Calu3 (cell line): ENCODE results near the gene TENT5C. TPM values are rescaled to one million over a fixed set of nuclear protein-coding genes. Genes with fewer than 3 reads are reported as not detected.

Experiments
- BruUV-seq: library from RNA; stranded (reverse); fragments of 400-500 nt; replicated peaks from 2 replicates; lab custom pipeline; 2021; lab: Mats Ljungman, UMichigan
- CTCF ChIA-PET: fragments of 300-600 bp; sonication (Branson Sonifier 250); formaldehyde crosslinking; loops from one replicate; lab custom pipeline; 2022; ENCODE audit warnings: antibody characterized with exemption; lab: Charles Lee
- DNase-seq: peaks from one replicate; pipeline ENCODE4 v3.0.0; 2022
- H3K27ac Mint-ChIP-seq: one replicate; pipeline ENCODE4 v1.8.0; 2022; ENCODE audit warnings: mixed read lengths; ENCODE audit not compliant: unreplicated experiment
- H3K27me3 Mint-ChIP-seq: one replicate; pipeline ENCODE4 v1.8.0; 2022; ENCODE audit warnings: mixed read lengths; ENCODE audit not compliant: unreplicated experiment
- H3K36me3 Mint-ChIP-seq: one replicate; pipeline ENCODE4 v1.8.0; 2022; ENCODE audit warnings: mild to moderate bottlenecking, moderate library complexity, mixed read lengths; ENCODE audit not compliant: insufficient read depth, unreplicated experiment
- H3K4me1 Mint-ChIP-seq: one replicate; pipeline ENCODE4 v1.8.0; 2022; ENCODE audit warnings: mild to moderate bottlenecking, low read depth, mixed read lengths; ENCODE audit not compliant: unreplicated experiment
- H3K4me3 Mint-ChIP-seq: one replicate; pipeline ENCODE4 v1.8.0; 2022; ENCODE audit warnings: mild to moderate bottlenecking, low read depth, moderate library complexity, mixed read lengths; ENCODE audit not compliant: unreplicated experiment
- H3K9me3 Mint-ChIP-seq: one replicate; pipeline ENCODE4 v1.8.0; 2022; ENCODE audit warnings: low read depth, mixed read lengths; ENCODE audit not compliant: unreplicated experiment
- intact Hi-C: fragments of 100-400 bp; cut with micrococcal nuclease; formaldehyde crosslinking; loops from one replicate; pipeline ENCODE4 v1.10.0; 2022; ENCODE audit not compliant: unreplicated experiment
- total RNA-seq: library from RNA; stranded (reverse); gene quantifications from 2 replicates; pipeline ENCODE4 v1.2.3, GENCODE V29; 2022
- TF ChIP-seq, protein P1 (sequence below): fragments of 200-600 bp; IDR thresholded peaks from one replicate; pipeline ENCODE4 v1.8.0; 2022; ENCODE audit warnings: antibody characterized with exemption; ENCODE audit not compliant: unreplicated experiment

The TENT5C gene
- total RNA-seq, 1 experiment from 2014 or later: 0.28 TPM

DNA sequence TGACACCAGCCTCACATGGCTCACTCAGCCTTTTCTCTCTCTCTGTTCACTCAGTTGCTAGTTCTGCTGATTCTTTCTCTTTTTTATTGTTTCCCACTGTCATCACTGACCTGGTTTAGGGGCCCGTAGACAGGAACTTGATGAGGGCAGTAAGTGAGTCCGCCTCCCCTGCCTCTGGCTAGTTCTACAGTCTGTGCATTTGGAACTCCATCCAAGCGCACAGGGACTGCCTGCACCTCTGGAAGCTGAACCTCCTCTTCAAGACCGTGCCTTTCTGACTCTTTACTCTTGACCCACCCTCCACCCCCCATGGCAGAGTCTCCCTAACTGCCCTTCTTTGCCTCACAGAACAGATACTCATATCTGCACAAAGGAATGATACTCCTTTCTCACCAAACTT, 4.2 kb downstream of the TENT5C start:
- TF ChIP-seq, protein P1, sequence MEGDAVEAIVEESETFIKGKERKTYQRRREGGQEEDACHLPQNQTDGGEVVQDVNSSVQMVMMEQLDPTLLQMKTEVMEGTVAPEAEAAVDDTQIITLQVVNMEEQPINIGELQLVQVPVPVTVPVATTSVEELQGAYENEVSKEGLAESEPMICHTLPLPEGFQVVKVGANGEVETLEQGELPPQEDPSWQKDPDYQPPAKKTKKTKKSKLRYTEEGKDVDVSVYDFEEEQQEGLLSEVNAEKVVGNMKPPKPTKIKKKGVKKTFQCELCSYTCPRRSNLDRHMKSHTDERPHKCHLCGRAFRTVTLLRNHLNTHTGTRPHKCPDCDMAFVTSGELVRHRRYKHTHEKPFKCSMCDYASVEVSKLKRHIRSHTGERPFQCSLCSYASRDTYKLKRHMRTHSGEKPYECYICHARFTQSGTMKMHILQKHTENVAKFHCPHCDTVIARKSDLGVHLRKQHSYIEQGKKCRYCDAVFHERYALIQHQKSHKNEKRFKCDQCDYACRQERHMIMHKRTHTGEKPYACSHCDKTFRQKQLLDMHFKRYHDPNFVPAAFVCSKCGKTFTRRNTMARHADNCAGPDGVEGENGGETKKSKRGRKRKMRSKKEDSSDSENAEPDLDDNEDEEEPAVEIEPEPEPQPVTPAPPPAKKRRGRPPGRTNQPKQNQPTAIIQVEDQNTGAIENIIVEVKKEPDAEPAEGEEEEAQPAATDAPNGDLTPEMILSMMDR: no peak
- intact Hi-C loops: no loop called here
- peaks cover 43% of the 10 kb centered on the region for H3K27me3 Mint-ChIP-seq
- H3K4me3 Mint-ChIP-seq: no peak overlapping the region
- CTCF ChIA-PET: no interaction called here
- H3K4me1 Mint-ChIP-seq: no peaks in the 10 kb centered on the region
- H3K27ac Mint-ChIP-seq: no peak overlapping the region
- BruUV-seq: no TSS peak
- peaks cover 8% of the 10 kb centered on the region for H3K36me3 Mint-ChIP-seq
- H3K9me3 Mint-ChIP-seq: no peaks in the 10 kb centered on the region
- no peak for DNase-seq

DNA sequence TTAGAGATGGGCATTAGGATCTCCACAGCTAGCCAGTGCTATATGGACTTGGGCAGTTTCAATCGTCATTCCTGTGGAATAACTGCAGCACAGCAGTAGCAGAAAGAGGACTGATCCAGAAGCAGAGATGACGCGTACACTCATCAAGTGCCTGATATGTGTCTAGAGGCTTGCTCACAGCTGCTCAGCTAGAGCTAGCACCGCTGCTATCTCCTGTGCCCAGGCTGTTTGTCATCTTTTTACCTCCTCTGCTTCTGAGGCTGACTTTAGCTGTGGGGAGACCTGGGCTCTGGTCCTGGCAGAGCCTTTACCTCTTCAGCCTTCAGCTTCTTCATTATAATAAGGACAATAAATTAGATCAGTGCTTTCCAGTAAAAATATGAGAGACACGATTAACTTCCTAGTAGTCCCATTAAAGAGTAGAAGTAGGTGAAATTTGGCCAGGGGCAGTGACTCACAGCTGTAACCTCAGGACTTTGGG, 5.3 kb downstream of the TENT5C start:
- Mint-ChIP-seq H3K36me3 (no peaks in the 10 kb centered on the region), H3K4me1 (no peaks in the 10 kb centered on the region), H3K4me3 (no peak overlapping the region), H3K9me3 (no peaks in the 10 kb centered on the region), H3K27me3 (peaks cover 54% of the 10 kb centered on the region), H3K27ac (no peak overlapping the region)
- intact Hi-C loops: no loop called here
- CTCF ChIA-PET: no interaction called here
- TF ChIP-seq, protein P1: no peak
- BruUV-seq: no TSS peak
- DNase-seq: no peak

DNA sequence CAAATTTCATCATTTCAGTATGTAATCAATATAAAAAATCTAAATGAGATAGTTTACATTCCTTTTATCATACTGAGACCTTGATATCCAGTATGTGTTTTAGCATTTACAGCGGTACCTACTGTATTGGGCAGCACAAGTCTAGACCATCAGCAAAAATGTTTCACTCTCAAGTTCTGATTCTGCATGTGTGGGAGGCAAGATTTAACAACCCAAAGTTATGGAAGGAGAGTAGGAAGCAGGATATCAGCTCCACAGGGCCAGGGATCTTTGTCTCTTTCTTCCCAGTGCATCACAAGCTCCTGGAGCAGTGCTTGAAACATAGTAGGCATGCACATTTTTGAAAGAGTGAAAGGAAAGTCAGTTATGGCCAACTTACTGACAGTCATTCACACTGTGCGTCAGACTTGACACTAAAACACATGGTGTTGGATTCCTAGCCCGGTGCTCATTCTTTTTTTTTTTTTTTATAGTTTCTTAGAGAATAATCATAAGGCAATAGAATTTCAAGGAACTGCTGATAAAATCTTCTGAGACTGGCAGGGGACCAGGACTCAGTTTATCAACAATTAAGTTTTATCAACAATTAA, 6.1 kb downstream of the TENT5C start:
- TF ChIP-seq, protein P1: no peak
- H3K27me3 Mint-ChIP-seq: peaks cover 62% of the 10 kb centered on the region
- H3K4me3 Mint-ChIP-seq: no peak overlapping the region
- H3K36me3 Mint-ChIP-seq: no peaks in the 10 kb centered on the region
- intact Hi-C loops: no loop called here
- no peak overlapping the region for H3K27ac Mint-ChIP-seq
- H3K4me1 Mint-ChIP-seq: no peaks in the 10 kb centered on the region
- CTCF ChIA-PET: interaction anchor here (0.8 kb wide), 1 partner anchor 327 kb away, joined by 5 read pairs; no protein-coding TSS in a partner anchor
- BruUV-seq: no TSS peak
- DNase-seq: no peak
- H3K9me3 Mint-ChIP-seq: no peaks in the 10 kb centered on the region

DNA sequence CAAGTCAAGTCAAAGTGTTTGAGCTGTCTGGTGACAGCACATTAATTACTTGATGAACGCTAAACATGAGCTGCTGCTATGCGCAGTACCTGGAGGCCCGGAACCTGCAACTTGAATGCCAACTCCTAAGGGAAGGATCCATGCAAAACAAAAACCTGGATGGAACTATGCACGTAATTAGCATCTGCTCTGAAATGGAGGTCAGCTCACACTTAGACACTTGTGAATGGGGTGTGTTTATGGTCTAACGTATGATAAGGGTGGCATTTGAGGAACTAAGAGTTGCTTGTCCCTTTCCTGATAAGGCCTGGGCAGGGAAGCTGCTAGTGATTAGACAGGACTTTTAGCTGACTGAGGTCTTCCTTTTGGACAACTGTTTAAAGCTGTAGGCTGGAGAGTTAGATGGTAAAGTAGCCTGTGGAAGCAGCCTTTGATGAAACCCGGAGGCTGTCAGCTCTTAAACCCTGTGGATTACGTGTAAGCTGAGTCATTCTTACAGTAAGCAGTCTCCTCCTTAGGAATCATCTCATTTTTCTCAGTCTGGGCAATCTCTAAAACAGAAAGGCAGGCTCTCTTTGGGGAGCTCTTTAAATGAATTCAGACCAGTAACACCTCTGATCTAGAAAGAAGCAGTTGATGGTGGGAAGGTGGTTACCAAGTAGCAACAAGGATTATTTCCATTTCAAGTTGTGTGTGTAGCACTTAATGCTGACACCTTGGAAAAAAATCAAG, 6.8 kb downstream of the TENT5C start:
- no TSS peak for BruUV-seq
- Mint-ChIP-seq H3K27ac (no peak overlapping the region), H3K4me1 (no peaks in the 10 kb centered on the region), H3K4me3 (no peak overlapping the region), H3K27me3 (peaks cover 64% of the 10 kb centered on the region), H3K36me3 (no peaks in the 10 kb centered on the region), H3K9me3 (no peaks in the 10 kb centered on the region)
- CTCF ChIA-PET: interaction anchor here (0.6 to 0.8 kb wide), 2 partner anchors 100 to 328 kb away, joined by 5 read pairs; no protein-coding TSS in a partner anchor
- no peak for DNase-seq
- TF ChIP-seq, protein P1: no peak
- intact Hi-C loops: no loop called here
